Astrocyte of the cerebellum (primary cell): ENCODE data around the gene PPP1R9B.

Experiments used
- DNase-seq: peaks from one replicate; pipeline ENCODE4 v3.0.0-alpha.2; 2011; ENCODE audit warnings: low read depth
- H3K4me3 ChIP-seq: 2 replicates; pipeline ENCODE4 v1.5.1; 2011; ENCODE audit warnings: mild to moderate bottlenecking, low read depth, low read length, moderate library complexity
- CTCF ChIP-seq: IDR thresholded peaks from 2 replicates; pipeline ENCODE4 v1.5.1; 2012; ENCODE audit warnings: low read length, low read depth, moderate library complexity, mild to moderate bottlenecking; ENCODE audit errors: missing control alignments
- in situ Hi-C: cut with HindIII; loops from 2 replicates; pipeline ENCODE4 v1.10.0; 2017; ENCODE audit warnings: low sequenced_read_pairs

PPP1R9B gene

DNA sequence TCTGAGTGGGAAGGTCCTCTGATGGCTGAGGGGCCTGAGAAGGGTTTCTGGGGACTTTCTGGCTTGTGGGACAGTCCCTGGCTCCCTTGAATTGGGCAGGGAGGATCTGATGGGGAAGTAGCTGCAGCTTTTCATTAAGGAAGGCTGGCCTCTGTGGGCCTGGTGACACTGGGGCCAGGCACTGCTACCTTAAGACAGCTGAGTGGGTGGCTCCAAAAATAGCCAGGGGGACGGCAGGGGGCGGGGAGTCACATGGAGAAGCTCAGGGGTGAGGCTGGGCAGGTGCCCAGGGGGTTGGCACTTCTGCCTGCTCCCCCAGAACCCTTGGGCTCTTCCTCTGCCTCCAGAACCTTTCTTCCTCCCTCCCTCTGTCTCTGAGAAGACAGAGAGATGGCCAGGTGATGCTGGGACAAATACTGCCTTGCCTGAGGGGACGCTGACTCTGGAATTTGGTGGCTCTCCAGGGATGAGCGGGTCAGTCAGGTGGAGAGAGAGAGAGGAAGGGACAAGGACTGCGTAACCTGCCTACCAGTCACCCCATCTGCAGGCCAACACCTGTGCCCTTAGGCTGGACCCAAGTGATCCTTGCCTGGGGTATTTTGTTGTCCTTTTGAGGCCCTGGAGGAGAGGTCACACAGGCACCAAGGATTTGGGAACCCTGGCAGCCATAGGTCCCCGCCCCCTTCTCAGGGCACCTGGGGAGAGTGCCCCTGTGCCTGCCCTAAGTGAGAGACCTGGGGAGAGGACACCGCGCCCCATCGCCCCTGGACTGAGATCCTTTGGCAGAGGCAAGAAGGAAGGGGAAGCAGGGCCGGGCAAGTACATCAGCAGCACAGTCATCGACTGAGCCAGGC, 13.6 kb upstream of the PPP1R9B start:
- H3K4me3 ChIP-seq = no peak overlapping the region
- in situ Hi-C loops = no loop called here
- no peak for DNase-seq
- no peak for TF ChIP-seq CTCF

DNA sequence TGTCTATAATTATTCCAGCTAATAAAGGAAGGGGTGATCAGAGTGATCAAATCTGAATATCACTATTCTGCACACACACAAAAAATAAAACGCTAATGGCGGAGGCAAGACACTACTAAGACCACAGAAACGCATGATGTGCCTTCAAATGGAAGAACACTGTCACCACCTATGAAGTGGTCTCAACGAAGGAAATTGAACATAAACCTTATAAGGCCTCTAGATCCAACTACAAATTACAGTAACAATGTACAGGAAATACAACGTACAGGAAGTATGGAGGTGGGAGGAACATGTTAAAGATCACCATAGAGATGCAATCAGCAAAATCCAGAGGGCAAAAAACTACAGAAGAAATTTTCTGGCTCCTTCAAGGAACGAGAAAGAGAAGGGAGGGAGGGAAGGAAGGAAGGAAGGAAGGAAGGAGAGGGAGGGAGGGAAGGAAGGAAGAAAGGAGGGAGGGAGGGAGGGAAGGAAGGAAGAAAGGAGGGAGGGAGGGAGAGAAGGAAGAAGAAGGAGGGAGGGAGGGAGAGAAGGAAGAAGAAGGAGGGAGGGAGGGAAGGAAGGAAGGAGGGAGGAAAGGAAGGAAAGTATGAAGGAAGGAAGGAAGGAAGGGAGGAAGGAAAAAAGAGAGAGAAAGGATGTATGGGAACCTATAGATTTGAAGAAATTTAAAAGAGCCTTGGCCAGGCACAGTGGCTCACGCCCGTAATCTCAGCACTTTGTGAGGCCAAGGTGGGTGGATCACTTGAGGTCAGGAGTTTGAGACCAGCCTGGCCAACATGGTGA, 12.2 kb upstream of the PPP1R9B start:
- TF ChIP-seq CTCF = no peak
- in situ Hi-C loops = no loop called here
- H3K4me3 ChIP-seq = no peak overlapping the region
- no peak for DNase-seq

DNA sequence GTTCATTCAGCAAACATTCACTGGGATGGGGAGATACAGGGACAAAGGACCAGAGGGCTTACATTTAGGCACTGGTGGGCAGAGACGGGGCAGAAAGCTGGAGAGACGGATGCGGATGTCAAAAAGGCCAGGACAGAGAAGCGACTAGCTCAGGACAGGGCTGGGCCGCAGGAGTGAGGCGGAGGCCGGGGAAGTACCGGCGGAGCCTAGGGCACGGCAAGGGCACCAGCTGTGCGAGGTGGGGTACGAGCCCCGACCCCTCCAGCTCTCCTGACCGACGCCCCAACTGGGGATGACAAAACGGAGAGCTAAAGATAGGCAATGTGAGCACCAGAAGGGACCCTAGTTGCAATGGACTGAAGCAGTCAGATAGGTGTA, 11.4 kb upstream of the PPP1R9B start:
- DNase-seq = no peak
- in situ Hi-C loops = no loop called here
- peak overlapping the region; percentile 50 for H3K4me3 ChIP-seq
- TF ChIP-seq CTCF = no peak

- peak overlapping the region; percentile 50 for H3K4me3 ChIP-seq
- peak; percentile 93 for TF ChIP-seq CTCF
- DNase-seq = peak; percentile 71
- in situ Hi-C loops = no loop called here
Measured at GRCh38 chr17:50161023-50161910, 10.8 kb upstream of the PPP1R9B start.

DNA sequence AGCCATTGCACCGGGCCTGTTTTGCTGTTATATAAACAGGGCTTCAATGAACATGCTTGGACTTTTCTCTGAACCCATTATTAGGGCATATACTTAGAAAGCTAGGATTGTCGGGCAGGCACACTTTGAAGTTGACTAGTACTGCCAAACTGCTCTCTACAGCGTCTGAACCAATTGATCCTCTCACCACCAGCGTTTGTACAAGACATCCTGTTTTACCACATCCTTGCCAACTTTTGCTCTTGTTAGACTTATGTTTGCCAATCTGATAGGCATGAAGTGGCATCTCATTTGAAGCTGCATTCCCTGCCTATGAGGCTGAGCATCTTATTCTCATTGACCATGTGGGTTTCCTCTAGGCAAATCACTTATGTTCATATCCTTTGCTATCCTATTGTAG, 7.4 kb upstream of the PPP1R9B start:
- no peak for DNase-seq
- in situ Hi-C loops = no loop called here
- TF ChIP-seq CTCF = no peak
- no peak overlapping the region for H3K4me3 ChIP-seq
